Activated CD8-positive, alpha-beta T cell treated with anti-CD3 and anti-CD28 coated beads, Interleukin-2, amount 10 ng/mL, durations not matched to agents 7 days and 5 days (primary cell): ENCODE data around the gene REXO4. TPM values are rescaled to one million over a fixed set of nuclear protein-coding genes. Genes with fewer than 3 reads are reported as not detected.
"Not testable (repeated sequence)": the region's sequence is repeated elsewhere in the genome, so short reads cannot be mapped to it uniquely, and the experiment has no call there.

ENCODE experiments used
- ATAC-seq: fragments of 150-1000 bp; cut with Tn5 transposase; one replicate; pipeline ENCODE4 v1.10.0; 2021; ENCODE audit warnings: moderate library complexity
- CTCF ChIA-PET: fragments of 350-600 bp; sonication (Branson Sonifier 250); formaldehyde crosslinking; loops from one replicate; lab custom pipeline; 2021; ENCODE audit warnings: antibody characterized with exemption; lab: Charles Lee
- POLR2A ChIA-PET: fragments of 350-600 bp; sonication (Branson Sonifier 250); formaldehyde crosslinking; loops from one replicate; lab custom pipeline; 2021; ENCODE audit warnings: antibody characterized with exemption; lab: Charles Lee
- DNase-seq: peaks from one replicate; pipeline ENCODE4 v3.0.0-alpha.2; 2020
- H3K27ac Mint-ChIP-seq: one replicate; pipeline ENCODE4 v1.8.0; 2021; ENCODE audit warnings: mild to moderate bottlenecking, mixed read lengths
- H3K27me3 Mint-ChIP-seq: one replicate; pipeline ENCODE4 v1.8.0; 2021; ENCODE audit warnings: low read depth, mixed read lengths
- H3K36me3 Mint-ChIP-seq: one replicate; pipeline ENCODE4 v1.8.0; 2021; ENCODE audit warnings: low read depth, mixed read lengths
- H3K4me1 Mint-ChIP-seq: one replicate; pipeline ENCODE4 v1.8.0; 2021; ENCODE audit warnings: low read depth, mixed read lengths
- H3K4me3 Mint-ChIP-seq: one replicate; pipeline ENCODE4 v1.8.0; 2021; ENCODE audit warnings: mild to moderate bottlenecking, mixed read lengths
- H3K9me3 Mint-ChIP-seq: one replicate; pipeline ENCODE4 v1.8.0; 2022; ENCODE audit warnings: mixed read lengths; ENCODE audit not compliant: insufficient read depth
- total RNA-seq, 2 experiments: library from RNA; stranded (reverse); gene quantifications; one replicate each; pipeline ENCODE4 v1.2.3, GENCODE V29; 2021

Gene REXO4
- total RNA-seq, 2 experiments from 2014 or later = 23.6 to 25.7 TPM

- H3K27me3 Mint-ChIP-seq = peaks cover 12% of the 10 kb centered on the region
- CTCF ChIA-PET = no interaction called here
- POLR2A ChIA-PET = interaction anchor here (1.2 to 1.4 kb wide), 2 partner anchors 14 to 20 kb away, joined by 3 to 5 read pairs; partner anchors contain the start of gene SLC2A6
- H3K27ac Mint-ChIP-seq = no peak overlapping the region
- H3K4me3 Mint-ChIP-seq = peak overlapping the region; percentile 86
- no peaks in the 10 kb centered on the region for H3K36me3 Mint-ChIP-seq
- DNase-seq = no peak
- H3K4me1 Mint-ChIP-seq = peaks cover 14% of the 10 kb centered on the region
- no peak for ATAC-seq
- no peaks in the 10 kb centered on the region for H3K9me3 Mint-ChIP-seq
These were observed 41.0 kb upstream of the REXO4 start for GRCh38 chr9:133458643-133459312.

- CTCF ChIA-PET = interaction anchor here (1.1 kb wide), 1 partner anchor 29 kb away, joined by 4 read pairs; no protein-coding TSS in a partner anchor
- H3K9me3 Mint-ChIP-seq = no peaks in the 10 kb centered on the region
- H3K4me1 Mint-ChIP-seq = peaks cover 14% of the 10 kb centered on the region
These were observed 39.9 kb upstream of the REXO4 start for GRCh38 chr9:133457748-133458147.

GRCh38 chr9:133457233-133457632 lies 39.4 kb upstream of the REXO4 start:
- H3K27ac Mint-ChIP-seq = no peak overlapping the region
- no peaks in the 10 kb centered on the region for H3K36me3 Mint-ChIP-seq
- DNase-seq (no peak), ATAC-seq (no peak)
- ChIA-PET POLR2A (no interaction called here), CTCF (interaction anchor here (1.1 kb wide), 1 partner anchor 29 kb away, joined by 4 read pairs; no protein-coding TSS in a partner anchor)
- no peaks in the 10 kb centered on the region for H3K9me3 Mint-ChIP-seq
- H3K27me3 Mint-ChIP-seq = peaks cover 9% of the 10 kb centered on the region
- peaks cover 14% of the 10 kb centered on the region for H3K4me1 Mint-ChIP-seq
- H3K4me3 Mint-ChIP-seq = no peak overlapping the region

More at GRCh38 chr9:133457748-133458147, 39.9 kb upstream of the REXO4 start:
- DNase-seq = no peak
- Mint-ChIP-seq H3K4me3 (no peak overlapping the region), H3K27ac (no peak overlapping the region), H3K27me3 (peaks cover 12% of the 10 kb centered on the region), H3K36me3 (no peaks in the 10 kb centered on the region)
- ATAC-seq = no peak
- POLR2A ChIA-PET = interaction anchor here (1.4 kb wide), 1 partner anchor 21 kb away, joined by 5 read pairs; the partner anchor contains the start of gene SLC2A6

GRCh38 chr9:133456409-133456808 lies 38.6 kb upstream of the REXO4 start:
- Mint-ChIP-seq H3K4me1 (peaks cover 14% of the 10 kb centered on the region), H3K36me3 (no peaks in the 10 kb centered on the region), H3K4me3 (no peak overlapping the region), H3K9me3 (no peaks in the 10 kb centered on the region), H3K27ac (no peak overlapping the region), H3K27me3 (peaks cover 6% of the 10 kb centered on the region)
- POLR2A ChIA-PET = no interaction called here
- CTCF ChIA-PET = no interaction called here
- no peak for DNase-seq
- ATAC-seq = no peak

GRCh38 chr9:133455936-133456335 lies 38.1 kb upstream of the REXO4 start:
- ChIA-PET CTCF (no interaction called here), POLR2A (no interaction called here)
- H3K36me3 Mint-ChIP-seq = no peaks in the 10 kb centered on the region
- no peaks in the 10 kb centered on the region for H3K9me3 Mint-ChIP-seq
- ATAC-seq = no peak
- H3K4me1 Mint-ChIP-seq = peaks cover 14% of the 10 kb centered on the region
- peaks cover 5% of the 10 kb centered on the region for H3K27me3 Mint-ChIP-seq
- no peak overlapping the region for H3K27ac Mint-ChIP-seq
- no peak overlapping the region for H3K4me3 Mint-ChIP-seq
- DNase-seq = no peak

- CTCF ChIA-PET = interaction anchor here (1.6 kb wide), 1 partner anchor 10 kb away, joined by 4 read pairs; no protein-coding TSS in a partner anchor
- no peaks in the 10 kb centered on the region for H3K9me3 Mint-ChIP-seq
- H3K36me3 Mint-ChIP-seq = no peaks in the 10 kb centered on the region
- DNase-seq (no peak), ATAC-seq (no peak)
- POLR2A ChIA-PET = no interaction called here
- H3K4me1 Mint-ChIP-seq = peaks cover 8% of the 10 kb centered on the region
- no peak overlapping the region for H3K27ac Mint-ChIP-seq
- no peak overlapping the region for H3K4me3 Mint-ChIP-seq
- peaks cover 2% of the 10 kb centered on the region for H3K27me3 Mint-ChIP-seq
These were observed 37.3 kb upstream of the REXO4 start for GRCh38 chr9:133454943-133455673.

- ATAC-seq (no peak), DNase-seq (no peak)
- H3K4me1 Mint-ChIP-seq = peaks cover 3% of the 10 kb centered on the region
- CTCF ChIA-PET = interaction anchor here (1.6 kb wide), 1 partner anchor 10 kb away, joined by 4 read pairs; no protein-coding TSS in a partner anchor
- H3K4me3 Mint-ChIP-seq = no peak overlapping the region
- no peak overlapping the region for H3K27ac Mint-ChIP-seq
- POLR2A ChIA-PET = no interaction called here
- no peaks in the 10 kb centered on the region for H3K36me3 Mint-ChIP-seq
- H3K9me3 Mint-ChIP-seq = no peaks in the 10 kb centered on the region
- no peaks in the 10 kb centered on the region for H3K27me3 Mint-ChIP-seq
These were observed 36.5 kb upstream of the REXO4 start for GRCh38 chr9:133454325-133454724.

GRCh38 chr9:133453651-133454050 lies 35.8 kb upstream of the REXO4 start:
- no peak for ATAC-seq
- H3K27ac Mint-ChIP-seq = no peak overlapping the region
- CTCF ChIA-PET = interaction anchor here (1.6 kb wide), 1 partner anchor 9 kb away, joined by 4 read pairs; no protein-coding TSS in a partner anchor

GRCh38 chr9:133452562-133452961 lies 34.8 kb upstream of the REXO4 start:
- ATAC-seq (no peak), DNase-seq (no peak)
- Mint-ChIP-seq H3K27me3 (no peaks in the 10 kb centered on the region), H3K36me3 (no peaks in the 10 kb centered on the region), H3K4me1 (no peaks in the 10 kb centered on the region), H3K4me3 (no peak overlapping the region), H3K27ac (no peak overlapping the region), H3K9me3 (no peaks in the 10 kb centered on the region)
- POLR2A ChIA-PET = no interaction called here
- CTCF ChIA-PET = no interaction called here

More at GRCh38 chr9:133453651-133454050, 35.8 kb upstream of the REXO4 start:
- DNase-seq = no peak
- Mint-ChIP-seq H3K36me3 (no peaks in the 10 kb centered on the region), H3K27me3 (no peaks in the 10 kb centered on the region), H3K9me3 (no peaks in the 10 kb centered on the region), H3K4me1 (no peaks in the 10 kb centered on the region), H3K4me3 (no peak overlapping the region)
- POLR2A ChIA-PET = no interaction called here

- H3K27ac Mint-ChIP-seq, H3K4me1 Mint-ChIP-seq, H3K27me3 Mint-ChIP-seq, H3K36me3 Mint-ChIP-seq, DNase-seq, H3K9me3 Mint-ChIP-seq, CTCF ChIA-PET, ATAC-seq, H3K4me3 Mint-ChIP-seq: not testable (repeated sequence)
- POLR2A ChIA-PET = interaction anchor here (0.8 kb wide), 1 partner anchor 19 kb away, joined by 3 read pairs; no protein-coding TSS in a partner anchor
These were observed 34.1 kb upstream of the REXO4 start for GRCh38 chr9:133451865-133452264.

GRCh38 chr9:133449760-133450159 lies 31.9 kb upstream of the REXO4 start:
- POLR2A ChIA-PET = no interaction called here
- H3K9me3 Mint-ChIP-seq = no peaks in the 10 kb centered on the region
- ATAC-seq (no peak), DNase-seq (no peak)
- CTCF ChIA-PET = no interaction called here
- H3K27ac Mint-ChIP-seq = no peak overlapping the region
- H3K27me3 Mint-ChIP-seq = no peaks in the 10 kb centered on the region
- no peaks in the 10 kb centered on the region for H3K36me3 Mint-ChIP-seq
- no peak overlapping the region for H3K4me3 Mint-ChIP-seq
- H3K4me1 Mint-ChIP-seq = no peaks in the 10 kb centered on the region

GRCh38 chr9:133448487-133448972 lies 30.7 kb upstream of the REXO4 start:
- Mint-ChIP-seq H3K4me3 (no peak overlapping the region), H3K27ac (no peak overlapping the region), H3K36me3 (no peaks in the 10 kb centered on the region), H3K4me1 (no peaks in the 10 kb centered on the region), H3K9me3 (no peaks in the 10 kb centered on the region), H3K27me3 (no peaks in the 10 kb centered on the region)
- ChIA-PET POLR2A (no interaction called here), CTCF (no interaction called here)
- DNase-seq (no peak), ATAC-seq (no peak)
